Neural crest cell (in vitro differentiated cells): ENCODE data around the gene UBXN4. TPM values are rescaled to one million over a fixed set of nuclear protein-coding genes. Genes with fewer than 3 reads are reported as not detected.

ENCODE experiments used
- DNase-seq: peaks from one replicate; pipeline ENCODE4 v3.0.0; 2021; ENCODE audit warnings: low read depth, mixed read lengths, low spot score
- H3K27ac Mint-ChIP-seq: one replicate; pipeline ENCODE4 v1.8.0; 2021; ENCODE audit warnings: mild to moderate bottlenecking, mixed read lengths; ENCODE audit not compliant: unreplicated experiment
- H3K27me3 Mint-ChIP-seq: 2 replicates; pipeline ENCODE4 v1.8.0; 2021; ENCODE audit warnings: low read depth, mild to moderate bottlenecking, mixed read lengths
- H3K36me3 Mint-ChIP-seq: 2 replicates; pipeline ENCODE4 v1.8.0; 2021; ENCODE audit warnings: low read depth, mild to moderate bottlenecking, mixed read lengths
- H3K4me1 Mint-ChIP-seq: 2 replicates; pipeline ENCODE4 v1.8.0; 2021; ENCODE audit warnings: mixed read lengths
- H3K4me3 Mint-ChIP-seq: one replicate; pipeline ENCODE4 v1.8.0; 2021; ENCODE audit warnings: mild to moderate bottlenecking, mixed read lengths
- H3K9me3 Mint-ChIP-seq: 2 replicates; pipeline ENCODE4 v1.8.0; 2021; ENCODE audit warnings: mixed read lengths
- total RNA-seq: library from RNA; stranded (reverse); gene quantifications from 2 replicates; pipeline ENCODE4 v1.2.1, GENCODE V29; 2021
- TF ChIP-seq, protein P1 (sequence below): fragments of 200-600 bp; sonication (generic); conservative IDR thresholded peaks from 2 replicates; pipeline ENCODE4 v1.5.0; 2021; ENCODE audit warnings: antibody characterized with exemption, mild to moderate bottlenecking

Gene UBXN4
- total RNA-seq, 1 donor from 2014 or later = 79.0 TPM

DNA sequence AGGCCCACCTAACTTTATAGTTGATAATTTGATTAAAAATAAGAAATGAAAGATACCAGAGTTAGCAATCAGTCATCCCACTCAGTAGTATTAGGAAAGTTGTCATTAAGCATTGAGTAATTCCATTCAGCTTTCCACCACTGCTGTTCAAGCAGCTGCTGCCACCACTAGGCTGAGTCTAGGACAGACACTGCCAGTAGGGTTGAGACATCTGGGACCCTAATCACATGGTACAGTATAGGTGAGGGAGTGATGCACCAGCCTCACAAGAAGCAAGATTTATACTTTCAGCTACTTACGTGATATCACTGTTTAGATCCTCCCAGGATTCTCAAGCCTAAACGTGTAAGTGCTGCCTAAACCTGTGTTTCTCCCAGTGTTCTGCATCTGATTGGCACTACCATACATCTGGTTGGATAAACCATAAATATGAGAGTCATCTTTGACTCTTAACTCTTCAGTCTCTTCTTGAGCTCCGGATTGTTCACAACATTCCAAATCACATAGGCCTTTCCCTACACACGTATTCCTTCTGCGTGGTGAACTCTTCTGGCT, 3.2 kb downstream of the UBXN4 start:
- H3K9me3 Mint-ChIP-seq = peaks cover 3% of the 10 kb centered on the region
- TF ChIP-seq, protein P1, sequence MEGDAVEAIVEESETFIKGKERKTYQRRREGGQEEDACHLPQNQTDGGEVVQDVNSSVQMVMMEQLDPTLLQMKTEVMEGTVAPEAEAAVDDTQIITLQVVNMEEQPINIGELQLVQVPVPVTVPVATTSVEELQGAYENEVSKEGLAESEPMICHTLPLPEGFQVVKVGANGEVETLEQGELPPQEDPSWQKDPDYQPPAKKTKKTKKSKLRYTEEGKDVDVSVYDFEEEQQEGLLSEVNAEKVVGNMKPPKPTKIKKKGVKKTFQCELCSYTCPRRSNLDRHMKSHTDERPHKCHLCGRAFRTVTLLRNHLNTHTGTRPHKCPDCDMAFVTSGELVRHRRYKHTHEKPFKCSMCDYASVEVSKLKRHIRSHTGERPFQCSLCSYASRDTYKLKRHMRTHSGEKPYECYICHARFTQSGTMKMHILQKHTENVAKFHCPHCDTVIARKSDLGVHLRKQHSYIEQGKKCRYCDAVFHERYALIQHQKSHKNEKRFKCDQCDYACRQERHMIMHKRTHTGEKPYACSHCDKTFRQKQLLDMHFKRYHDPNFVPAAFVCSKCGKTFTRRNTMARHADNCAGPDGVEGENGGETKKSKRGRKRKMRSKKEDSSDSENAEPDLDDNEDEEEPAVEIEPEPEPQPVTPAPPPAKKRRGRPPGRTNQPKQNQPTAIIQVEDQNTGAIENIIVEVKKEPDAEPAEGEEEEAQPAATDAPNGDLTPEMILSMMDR = peak; percentile 30
- DNase-seq = no peak
- no peaks in the 10 kb centered on the region for H3K27me3 Mint-ChIP-seq
- peaks cover 27% of the 10 kb centered on the region for H3K4me1 Mint-ChIP-seq
- H3K4me3 Mint-ChIP-seq = peak overlapping the region; percentile 84
- H3K36me3 Mint-ChIP-seq = peaks cover 8% of the 10 kb centered on the region
- H3K27ac Mint-ChIP-seq = no peak overlapping the region

DNA sequence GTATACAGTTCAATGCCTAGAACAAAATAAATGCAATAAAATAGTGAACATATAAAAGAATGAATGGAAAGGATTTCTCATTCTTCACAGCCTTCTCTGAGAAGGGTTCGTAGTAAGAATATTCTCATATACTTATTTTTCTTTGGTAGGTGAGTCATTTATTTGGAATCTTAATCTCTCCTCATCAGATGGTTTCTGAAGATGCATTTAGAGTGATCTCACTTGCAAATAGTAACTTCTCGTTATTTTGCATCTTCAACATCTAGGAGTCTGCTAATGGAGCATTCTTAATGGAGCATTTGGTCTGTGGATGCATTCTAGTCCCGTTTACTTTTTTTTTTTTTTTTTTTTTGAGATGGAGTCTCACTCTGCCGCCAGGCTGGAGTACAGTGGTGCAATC, 3.9 kb downstream of the UBXN4 start:
- no peaks in the 10 kb centered on the region for H3K27me3 Mint-ChIP-seq
- H3K9me3 Mint-ChIP-seq = peaks cover 3% of the 10 kb centered on the region
- H3K4me3 Mint-ChIP-seq = peak overlapping the region; percentile 66
- H3K36me3 Mint-ChIP-seq = peaks cover 9% of the 10 kb centered on the region
- TF ChIP-seq, protein P1 = no peak
- no peak for DNase-seq
- H3K4me1 Mint-ChIP-seq = peaks cover 27% of the 10 kb centered on the region
- no peak overlapping the region for H3K27ac Mint-ChIP-seq

DNA sequence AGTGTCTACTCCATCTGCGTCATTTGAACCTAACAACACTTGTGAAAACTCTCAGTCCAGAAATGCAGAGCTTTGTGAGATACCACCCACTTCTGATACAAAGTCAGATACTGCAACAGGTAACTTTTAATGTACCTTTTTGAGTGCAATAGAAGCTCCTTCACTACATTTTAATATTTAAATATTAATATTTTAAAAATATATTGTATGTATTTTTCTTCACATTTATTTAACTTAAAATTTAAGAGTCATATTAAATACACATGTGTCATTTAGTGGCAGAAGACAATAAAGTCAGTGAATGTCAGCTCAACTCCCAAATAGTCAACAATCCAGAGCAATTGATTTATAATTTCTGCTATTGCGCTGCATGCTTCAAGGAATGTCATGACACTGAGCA, 13.9 kb downstream of the UBXN4 start:
- Mint-ChIP-seq H3K4me1 (no peaks in the 10 kb centered on the region), H3K4me3 (no peak overlapping the region), H3K27me3 (no peaks in the 10 kb centered on the region), H3K9me3 (peaks cover 7% of the 10 kb centered on the region), H3K27ac (no peak overlapping the region), H3K36me3 (peaks cover 43% of the 10 kb centered on the region)
- TF ChIP-seq, protein P1 = no peak
- DNase-seq = no peak

DNA sequence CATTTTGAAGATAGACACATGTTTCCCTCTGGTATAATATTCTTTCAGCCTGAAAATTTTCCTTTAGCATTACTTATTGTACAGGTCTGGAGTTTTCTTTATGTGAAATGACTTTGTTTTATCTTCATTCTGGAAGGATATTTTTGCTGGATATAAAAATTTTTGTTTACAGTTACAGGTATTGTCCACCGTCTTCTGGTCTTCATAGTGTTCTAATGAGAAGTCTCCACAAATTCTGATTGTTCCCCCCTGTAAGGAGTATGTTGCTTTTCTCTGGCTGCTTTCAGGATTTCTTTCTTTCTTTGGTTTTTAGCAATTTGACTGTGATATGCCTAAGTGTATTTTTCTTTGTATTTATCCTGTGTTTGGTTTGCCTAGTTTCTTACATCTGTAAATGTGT, 15.0 kb downstream of the UBXN4 start:
- no peak for DNase-seq
- H3K9me3 Mint-ChIP-seq = peaks cover 7% of the 10 kb centered on the region
- H3K27me3 Mint-ChIP-seq = no peaks in the 10 kb centered on the region
- H3K4me1 Mint-ChIP-seq = no peaks in the 10 kb centered on the region
- H3K27ac Mint-ChIP-seq = no peak overlapping the region
- TF ChIP-seq, protein P1 = no peak
- no peak overlapping the region for H3K4me3 Mint-ChIP-seq
- peaks cover 47% of the 10 kb centered on the region for H3K36me3 Mint-ChIP-seq

DNA sequence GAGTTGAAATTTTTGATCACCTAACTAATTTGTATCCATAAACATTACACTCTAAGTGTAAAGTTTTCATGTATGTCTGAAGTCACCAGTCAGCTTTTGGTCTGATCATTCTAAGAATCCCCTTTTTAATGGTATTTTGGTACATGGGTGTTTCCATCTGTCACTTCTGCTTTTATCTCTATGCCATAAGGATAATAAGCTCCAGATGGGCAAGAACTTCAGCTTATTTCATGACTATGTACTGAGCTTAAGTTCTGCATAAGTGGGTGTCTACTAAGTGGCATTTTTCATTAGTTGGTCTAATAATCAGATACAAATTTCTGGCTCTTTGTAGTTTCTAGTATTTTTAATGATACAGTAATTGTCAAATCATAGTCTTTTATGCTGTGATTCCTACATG, 20.4 kb downstream of the UBXN4 start:
- no peaks in the 10 kb centered on the region for H3K9me3 Mint-ChIP-seq
- peaks cover 28% of the 10 kb centered on the region for H3K36me3 Mint-ChIP-seq
- H3K4me3 Mint-ChIP-seq = no peak overlapping the region
- no peaks in the 10 kb centered on the region for H3K4me1 Mint-ChIP-seq
- no peak overlapping the region for H3K27ac Mint-ChIP-seq
- TF ChIP-seq, protein P1 = no peak
- H3K27me3 Mint-ChIP-seq = no peaks in the 10 kb centered on the region
- DNase-seq = no peak
